Kidney (tissue), 14 donors: Measurements from ENCODE around the gene THEM4. TPM values are rescaled to one million over a fixed set of nuclear protein-coding genes. Genes with fewer than 3 reads are reported as not detected.
A peak's percentile ranks its signal among the peaks of the same experiment; 100 is the strongest.
"Not testable (repeated sequence)": the region's sequence is repeated elsewhere in the genome, so short reads cannot be mapped to it uniquely, and the experiment has no call there.

Experiments
- DNase-seq, 5 donors: peaks; one replicate each; pipeline ENCODE4 v3.0.0-alpha.2; 2013 to 2020
- FAIRE-seq: peaks from 2 replicates; lab custom pipeline; 2012; peaks lifted over from hg19 to GRCh38; lab: Jason Lieb, UNC
- H3K27ac ChIP-seq, 2 donors: one replicate each; pipeline ENCODE4 v1.7.0; 2013; ENCODE audit warnings: low read depth in 2 of 2, low read length in 2 of 2, inconsistent platforms in 1 of 2
- H3K27me3 ChIP-seq: one replicate; pipeline ENCODE4 v1.7.1; 2013; ENCODE audit warnings: low read length, inconsistent platforms; ENCODE audit not compliant: control insufficient read depth, insufficient read depth
- H3K36me3 ChIP-seq, 3 donors: one replicate each; pipeline versions ENCODE4 v1.7.0 to v1.7.1; 2013; ENCODE audit warnings: low read length in 3 of 3, control low read depth in 1 of 3, inconsistent platforms in 1 of 3; ENCODE audit not compliant: insufficient read depth in 3 of 3, control insufficient read depth in 2 of 3
- H3K4me1 ChIP-seq, 3 donors: one replicate each; pipeline versions ENCODE4 v1.7.0 to v1.7.1; 2013; ENCODE audit warnings: low read length in 3 of 3, inconsistent platforms in 1 of 3, low read depth in 1 of 3; ENCODE audit not compliant: control insufficient read depth in 2 of 3, insufficient read depth in 2 of 3
- H3K4me3 ChIP-seq, 3 donors: one replicate each; pipeline versions ENCODE4 v1.7.0 to v1.8.1; 2013; ENCODE audit warnings: low read length in 3 of 3, control low read depth in 1 of 3, inconsistent platforms in 1 of 3
- H3K9ac ChIP-seq, 3 donors: one replicate each; pipeline versions ENCODE4 v1.7.0 to v1.7.1; 2013; ENCODE audit warnings: low read length in 3 of 3, control low read depth in 1 of 3, inconsistent platforms in 1 of 3
- H3K9me3 ChIP-seq, 3 donors: one replicate each; pipeline versions ENCODE4 v1.7.0 to v1.7.1; 2013; ENCODE audit warnings: low read length in 3 of 3, control low read depth in 1 of 3, inconsistent platforms in 1 of 3; ENCODE audit not compliant: control insufficient read depth in 2 of 3, insufficient read depth in 1 of 3
- intact Hi-C: fragments of 100-400 bp; cut with DNase I; formaldehyde crosslinking; loops from one replicate; pipeline ENCODE4 v1.11.1; 2022
- polyA plus RNA-seq: library from polyadenylated mRNA; stranded (reverse); fragments of 350-450 nt; fragmentation: Illumina TruSeq; extraction: RNeasy Lipid Tissue Mini Kit (QIAGEN cat#74804); gene quantifications from one replicate; pipeline ENCODE4 v1.2.3, GENCODE V29; 2014; ENCODE audit warnings: low read depth, low replicate concordance; ENCODE audit not compliant: insufficient read depth
- total RNA-seq: library from RNA; stranded (reverse); fragmentation: NEBNext Ultra II Directional; extraction: Animal tissue kit (Norgen Biotek cat#: 25700); gene quantifications from one replicate; pipeline ENCODE4 v1.2.1, GENCODE V29; 2021
- TF ChIP-seq, protein P1 (sequence below): IDR thresholded peaks from 3 replicates; pipeline ENCODE4 v1.5.1; 2012; ENCODE audit warnings: mild to moderate bottlenecking, moderate library complexity, borderline replicate concordance; ENCODE audit not compliant: insufficient read depth; ENCODE audit errors: extremely low read depth
- donor health status: control.
- donor health status: control.
- donor health status: control.
- donor health status: control.
- donor health status: control.
- donor health status: DM: yes; HTN: yes; CAD: no.
- donor health status: Normal renal cell carcinoma (clear cell type).

The THEM4 gene
- total and polyA plus RNA-seq, 2 donors from 2014 or later: 17.5 to 27.9 TPM

DNA sequence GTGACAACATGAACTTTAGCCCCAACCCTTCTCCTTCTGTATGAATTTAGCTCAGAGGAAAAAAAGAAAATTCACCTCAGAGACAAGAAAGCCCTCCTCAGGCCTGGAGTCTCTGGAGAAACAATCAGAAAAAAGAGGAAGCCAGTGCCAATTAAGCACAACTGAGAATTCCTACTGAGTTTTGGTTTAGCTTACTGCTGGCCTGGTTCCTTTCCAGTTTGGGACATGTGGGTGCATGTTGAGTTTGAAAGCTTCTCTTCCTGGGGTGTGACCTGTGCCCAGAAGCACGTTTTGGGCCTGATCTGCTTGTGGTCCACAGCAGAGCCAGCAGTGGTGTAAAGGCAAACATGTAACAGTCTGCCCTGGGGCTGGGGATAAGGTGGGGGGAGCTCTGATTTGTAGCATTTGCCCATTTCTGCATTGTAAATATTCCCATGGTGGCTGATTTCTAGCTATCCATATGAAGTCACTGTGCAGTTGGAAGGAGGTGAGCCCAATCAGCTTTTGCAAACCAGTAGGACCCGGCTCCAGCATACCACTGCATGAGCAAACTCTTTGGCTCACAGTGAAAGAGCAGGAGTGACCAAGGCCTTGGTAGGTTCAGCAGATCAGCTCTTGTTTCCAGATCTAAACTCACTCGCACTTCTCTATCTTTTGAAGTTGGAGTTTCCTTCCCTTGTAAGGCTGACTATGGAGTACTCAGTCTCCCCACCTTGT lies 51.1 kb downstream of the THEM4 start:
- Histone ChIP-seq H3K9ac (no peak overlapping the region), H3K27ac (no peak overlapping the region), H3K4me1 (no peaks in the 10 kb centered on the region), H3K9me3 (no peaks in the 10 kb centered on the region), H3K36me3 (no peaks in the 10 kb centered on the region), H3K4me3 (no peak overlapping the region), H3K27me3 (no peaks in the 10 kb centered on the region)
- DNase-seq: peak in 1 of 5 donors; percentile 7
- FAIRE-seq: no peak
- TF ChIP-seq, protein P1, sequence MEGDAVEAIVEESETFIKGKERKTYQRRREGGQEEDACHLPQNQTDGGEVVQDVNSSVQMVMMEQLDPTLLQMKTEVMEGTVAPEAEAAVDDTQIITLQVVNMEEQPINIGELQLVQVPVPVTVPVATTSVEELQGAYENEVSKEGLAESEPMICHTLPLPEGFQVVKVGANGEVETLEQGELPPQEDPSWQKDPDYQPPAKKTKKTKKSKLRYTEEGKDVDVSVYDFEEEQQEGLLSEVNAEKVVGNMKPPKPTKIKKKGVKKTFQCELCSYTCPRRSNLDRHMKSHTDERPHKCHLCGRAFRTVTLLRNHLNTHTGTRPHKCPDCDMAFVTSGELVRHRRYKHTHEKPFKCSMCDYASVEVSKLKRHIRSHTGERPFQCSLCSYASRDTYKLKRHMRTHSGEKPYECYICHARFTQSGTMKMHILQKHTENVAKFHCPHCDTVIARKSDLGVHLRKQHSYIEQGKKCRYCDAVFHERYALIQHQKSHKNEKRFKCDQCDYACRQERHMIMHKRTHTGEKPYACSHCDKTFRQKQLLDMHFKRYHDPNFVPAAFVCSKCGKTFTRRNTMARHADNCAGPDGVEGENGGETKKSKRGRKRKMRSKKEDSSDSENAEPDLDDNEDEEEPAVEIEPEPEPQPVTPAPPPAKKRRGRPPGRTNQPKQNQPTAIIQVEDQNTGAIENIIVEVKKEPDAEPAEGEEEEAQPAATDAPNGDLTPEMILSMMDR: no peak
- intact Hi-C loops: no loop called here

DNA sequence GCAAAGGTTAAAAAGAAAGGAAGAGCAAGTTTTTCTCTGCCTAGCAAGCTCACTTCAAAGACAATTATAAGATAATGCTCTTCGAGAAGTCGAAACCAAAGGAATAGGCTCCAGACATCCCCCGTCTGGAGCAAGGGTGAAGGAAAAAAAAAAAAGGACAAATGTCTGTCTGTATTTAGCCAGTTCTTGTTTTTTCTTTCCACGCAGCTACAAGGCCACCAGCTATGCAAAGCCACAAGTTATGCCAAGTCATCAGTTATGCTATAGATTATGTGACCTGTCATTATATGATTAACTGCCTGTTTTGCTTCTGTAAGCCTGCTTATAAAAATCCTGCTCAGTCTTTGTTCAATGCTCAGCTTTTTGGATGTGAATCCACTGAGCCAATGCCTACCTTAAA lies 53.4 kb downstream of the THEM4 start:
- intact Hi-C loops: no loop called here
- Histone ChIP-seq H3K9me3 (no peaks in the 10 kb centered on the region), H3K4me1 (no peaks in the 10 kb centered on the region), H3K27me3 (no peaks in the 10 kb centered on the region), H3K36me3 (no peaks in the 10 kb centered on the region), H3K4me3 (no peak overlapping the region), H3K27ac (no peak overlapping the region), H3K9ac (no peak overlapping the region)
- TF ChIP-seq, protein P1: no peak
- no peak for FAIRE-seq
- DNase-seq: no peak

- FAIRE-seq: not testable (repeated sequence)
These were observed 53.8 kb downstream of the THEM4 start for GRCh38 chr1:151855516-151855915.

GRCh38 chr1:151854658-151855057 lies 54.7 kb downstream of the THEM4 start:
- TF ChIP-seq, protein P1: no peak
- H3K4me3 ChIP-seq: no peak overlapping the region
- no peaks in the 10 kb centered on the region for H3K36me3 ChIP-seq
- no peak overlapping the region for H3K9ac ChIP-seq
- peak in 1 of 5 donors; percentile 16 for DNase-seq
- H3K27me3 ChIP-seq: no peaks in the 10 kb centered on the region
- FAIRE-seq: no peak
- intact Hi-C loops: no loop called here
- no peaks in the 10 kb centered on the region for H3K9me3 ChIP-seq
- H3K4me1 ChIP-seq: no peaks in the 10 kb centered on the region
- no peak overlapping the region for H3K27ac ChIP-seq

More at GRCh38 chr1:151855516-151855915, 53.8 kb downstream of the THEM4 start:
- H3K36me3 ChIP-seq, H3K9me3 ChIP-seq, H3K9ac ChIP-seq, H3K4me3 ChIP-seq, H3K27ac ChIP-seq, intact Hi-C loops, H3K4me1 ChIP-seq, DNase-seq, H3K27me3 ChIP-seq: not testable (repeated sequence)
